ENCODE measurements around the gene POLR1A. TPM values are rescaled to one million over a fixed set of nuclear protein-coding genes. Genes with fewer than 3 reads are reported as not detected.

The POLR1A gene
- total and polyA plus RNA-seq, 2 donors (not counting 3 experiments of a cell fraction or from before 2014, with no cell fraction given): 7.6 to 40.7 TPM

DNA sequence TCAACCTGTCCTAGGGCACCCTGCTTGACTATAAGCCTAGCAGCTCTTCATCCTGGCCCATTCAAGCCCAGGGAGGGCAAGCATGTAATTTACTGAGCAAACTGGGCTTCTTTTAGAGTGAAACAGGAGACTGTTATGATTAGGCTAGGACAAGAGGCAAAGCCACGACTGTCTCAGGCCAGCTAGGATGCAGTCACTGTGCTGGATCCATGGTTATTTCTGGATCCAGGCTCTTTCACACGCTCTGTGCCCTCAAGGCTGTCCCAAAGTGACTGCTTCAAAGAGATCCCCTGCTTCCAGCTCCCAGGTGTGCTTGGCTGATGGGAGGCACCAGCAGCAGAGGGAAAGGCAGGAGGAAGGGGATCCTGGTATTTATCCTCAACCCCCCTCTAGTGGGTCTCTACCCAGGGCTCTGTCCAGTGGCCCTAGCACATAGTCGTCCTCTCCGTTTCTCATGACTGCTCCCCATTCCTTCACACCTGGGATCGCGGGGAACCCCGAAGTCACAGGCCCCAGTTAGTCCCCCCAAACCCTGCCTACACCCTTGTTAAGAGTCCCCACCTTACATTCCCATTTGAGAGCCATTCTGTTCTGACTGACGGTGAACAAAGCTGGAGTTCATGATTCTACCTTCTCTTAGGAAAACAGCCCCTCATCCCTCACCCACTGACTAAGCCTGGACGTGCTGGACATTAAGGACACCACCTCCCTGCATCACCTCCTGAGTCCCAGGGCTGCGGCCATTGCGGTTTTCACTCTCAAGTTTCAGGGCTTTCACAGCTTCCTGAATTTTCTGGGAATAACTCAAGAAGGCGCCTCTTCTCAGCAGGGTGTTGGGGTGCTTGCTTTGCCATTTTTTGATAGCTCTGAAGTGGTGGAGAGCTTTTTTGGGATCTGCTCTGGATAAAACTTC is 63.2 kb downstream of the POLR1A start:
- BruUV-seq (replicated peaks): no TSS peak
- POLR2A ChIA-PET: no interaction called here
- peaks cover 17 to 42% of the 10 kb centered on the region in 2 experiments for H3K36me3 ChIP-seq (ENCODE audit: control insufficient read depth in 2 of 2, extremely low read depth in 1 of 2, insufficient read depth in 2 of 2, low read length in 2 of 2)

DNA sequence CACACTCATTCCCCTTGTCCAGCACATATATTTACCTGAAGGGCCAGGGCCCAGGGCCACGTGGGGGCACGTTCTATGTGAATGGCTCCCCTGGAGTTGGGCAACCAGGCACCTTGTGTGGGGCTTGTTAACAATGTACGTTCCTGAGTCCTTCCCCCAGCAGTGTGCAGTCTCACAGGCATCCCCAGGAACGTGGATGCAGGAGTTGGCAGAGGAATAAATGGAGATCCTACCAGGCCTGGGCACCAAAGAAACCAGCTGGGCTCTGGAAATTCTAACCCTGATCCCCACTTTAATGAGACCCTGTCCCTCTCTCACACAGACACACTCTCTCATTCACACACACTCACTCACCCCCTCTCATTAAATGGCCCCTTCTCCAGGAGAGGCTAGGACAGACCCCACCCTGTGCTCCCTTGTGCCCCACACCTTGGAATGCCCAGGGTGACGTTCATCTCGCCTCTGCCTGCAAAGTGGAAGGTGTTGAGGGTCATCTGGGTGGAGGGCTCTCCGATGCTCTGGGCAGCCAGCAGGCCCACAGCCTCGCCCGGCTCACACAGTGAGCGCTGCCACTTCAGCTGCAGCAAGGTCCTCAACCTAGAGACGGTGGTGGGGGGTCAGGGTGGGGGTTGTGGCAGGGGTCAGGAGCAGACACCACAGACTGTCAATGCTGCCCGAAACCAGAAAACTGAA is 65.6 kb downstream of the POLR1A start:
- Histone ChIP-seq H3K9me1 (replicated peaks; ENCODE audit: control insufficient read depth, extremely low read depth, insufficient read depth, low read length) (no peaks in the 10 kb centered on the region), H3K79me2 (ENCODE audit: control insufficient read depth, insufficient read depth, low read length) (no peaks in the 10 kb centered on the region), H3K9ac (replicated peaks; ENCODE audit: extremely low read depth, insufficient read depth, low read length) (no peak overlapping the region), H3K36me3 (ENCODE audit: control insufficient read depth in 2 of 2, extremely low read depth in 1 of 2, insufficient read depth in 2 of 2, low read length in 2 of 2) (peaks cover 12 to 38% of the 10 kb centered on the region in 2 experiments), H3K4me2 (ENCODE audit: insufficient read depth, low read length) (no peak overlapping the region), H4K20me1 (replicated peaks; ENCODE audit: control insufficient read depth, extremely low read depth, insufficient read depth, low read length) (no peaks in the 10 kb centered on the region), H3K4me1 (ENCODE audit: control insufficient read depth, extremely low read depth, insufficient read depth, low read length) (peaks cover 42% of the 10 kb centered on the region), H3K4me3 (replicated peaks in 1 of 3; ENCODE audit: insufficient read depth in 1 of 3, low read depth in 1 of 3, low read length in 3 of 3) (no peak overlapping the region), H2AFZ (ENCODE audit: low read depth, low read length) (no peak overlapping the region), H3K27ac (ENCODE audit: insufficient read depth, low read depth, low read length) (no peak overlapping the region), H3K9me3 (replicated peaks; ENCODE audit: control insufficient read depth, insufficient read depth, low read length) (no peaks in the 10 kb centered on the region), H3K27me3 (ENCODE audit: control insufficient read depth in 2 of 2, insufficient read depth in 2 of 2, low read length in 2 of 2) (no peaks in the 10 kb centered on the region)
- FAIRE-seq (no peak), DNase-seq (ENCODE audit: low read depth, low spot score) (no peak)
- CTCF ChIA-PET: interaction anchor here (3.2 kb wide), 1 partner anchor 213 kb away, joined by 14 read pairs; no protein-coding TSS in a partner anchor
- no TSS peak for BruUV-seq (replicated peaks)
- dilution Hi-C loops (cut with MboI; ENCODE audit: extremely low pct_ligation_motif_present, low sequenced_read_pairs): no loop called here
- intact Hi-C loops (cut with micrococcal nuclease): no loop called here
- POLR2A ChIA-PET: no interaction called here
- TF ChIP-seq POLR2AphosphoS5 (IDR thresholded peaks at IDR 0.05; ENCODE audit: insufficient read depth, low read depth, low read length): no peak
- TF ChIP-seq JUN (IDR thresholded peaks at IDR 0.05; ENCODE audit: borderline replicate concordance, insufficient read depth, insufficient read length, low read depth): no peak
- no peak for TF ChIP-seq GATA2 (IDR thresholded peaks at IDR 0.05; ENCODE audit: insufficient read depth, insufficient read length, low read depth, low read length)
- TF ChIP-seq, protein P1, sequence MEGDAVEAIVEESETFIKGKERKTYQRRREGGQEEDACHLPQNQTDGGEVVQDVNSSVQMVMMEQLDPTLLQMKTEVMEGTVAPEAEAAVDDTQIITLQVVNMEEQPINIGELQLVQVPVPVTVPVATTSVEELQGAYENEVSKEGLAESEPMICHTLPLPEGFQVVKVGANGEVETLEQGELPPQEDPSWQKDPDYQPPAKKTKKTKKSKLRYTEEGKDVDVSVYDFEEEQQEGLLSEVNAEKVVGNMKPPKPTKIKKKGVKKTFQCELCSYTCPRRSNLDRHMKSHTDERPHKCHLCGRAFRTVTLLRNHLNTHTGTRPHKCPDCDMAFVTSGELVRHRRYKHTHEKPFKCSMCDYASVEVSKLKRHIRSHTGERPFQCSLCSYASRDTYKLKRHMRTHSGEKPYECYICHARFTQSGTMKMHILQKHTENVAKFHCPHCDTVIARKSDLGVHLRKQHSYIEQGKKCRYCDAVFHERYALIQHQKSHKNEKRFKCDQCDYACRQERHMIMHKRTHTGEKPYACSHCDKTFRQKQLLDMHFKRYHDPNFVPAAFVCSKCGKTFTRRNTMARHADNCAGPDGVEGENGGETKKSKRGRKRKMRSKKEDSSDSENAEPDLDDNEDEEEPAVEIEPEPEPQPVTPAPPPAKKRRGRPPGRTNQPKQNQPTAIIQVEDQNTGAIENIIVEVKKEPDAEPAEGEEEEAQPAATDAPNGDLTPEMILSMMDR (IDR thresholded peaks at IDR 0.05; ENCODE audit: extremely low read depth in 1 of 2, insufficient read depth in 1 of 2, low read depth in 1 of 2, low read length in 2 of 2): no peak
- no peak for TF ChIP-seq MYC (IDR thresholded peaks at IDR 0.05; ENCODE audit: low read depth, low read length)
- TF ChIP-seq, protein P2, sequence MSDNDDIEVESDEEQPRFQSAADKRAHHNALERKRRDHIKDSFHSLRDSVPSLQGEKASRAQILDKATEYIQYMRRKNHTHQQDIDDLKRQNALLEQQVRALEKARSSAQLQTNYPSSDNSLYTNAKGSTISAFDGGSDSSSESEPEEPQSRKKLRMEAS (IDR thresholded peaks at IDR 0.05; ENCODE audit: insufficient read depth, insufficient read length): no peak
- no peak for TF ChIP-seq EZH2 (IDR thresholded peaks at IDR 0.05; ENCODE audit: borderline replicate concordance, low read depth, low read length, severe bottlenecking)
- no peak for TF ChIP-seq POLR2A (IDR thresholded peaks at IDR 0.05; ENCODE audit: low read depth, low read length)
- TF ChIP-seq FOS (IDR thresholded peaks at IDR 0.05; ENCODE audit: borderline replicate concordance, insufficient read depth, low read length): no peak

More for the DNA sequence above, 63.2 kb downstream of the POLR1A start:
- CTCF ChIA-PET: interaction anchor here (1.1 to 3.2 kb wide), 2 partner anchors 153 to 215 kb away, joined by 3 to 14 read pairs; no protein-coding TSS in a partner anchor
- no peaks in the 10 kb centered on the region for H3K9me3 ChIP-seq (replicated peaks; ENCODE audit: control insufficient read depth, insufficient read depth, low read length)
- H3K27me3 ChIP-seq (ENCODE audit: control insufficient read depth in 2 of 2, insufficient read depth in 2 of 2, low read length in 2 of 2): no peaks in the 10 kb centered on the region
- H3K9me1 ChIP-seq (replicated peaks; ENCODE audit: control insufficient read depth, extremely low read depth, insufficient read depth, low read length): no peaks in the 10 kb centered on the region
- H3K79me2 ChIP-seq (ENCODE audit: control insufficient read depth, insufficient read depth, low read length): no peaks in the 10 kb centered on the region
- dilution Hi-C loops (cut with MboI; ENCODE audit: extremely low pct_ligation_motif_present, low sequenced_read_pairs): no loop called here
- H3K27ac ChIP-seq (ENCODE audit: insufficient read depth, low read depth, low read length): no peak overlapping the region
- H2AFZ ChIP-seq (ENCODE audit: low read depth, low read length): no peak overlapping the region
- no peaks in the 10 kb centered on the region for H4K20me1 ChIP-seq (replicated peaks; ENCODE audit: control insufficient read depth, extremely low read depth, insufficient read depth, low read length)
- DNase-seq (ENCODE audit: low read depth, low spot score) (no peak), FAIRE-seq (no peak)
- intact Hi-C loops (cut with micrococcal nuclease): no loop called here
- TF ChIP-seq GATA2 (IDR thresholded peaks at IDR 0.05; ENCODE audit: insufficient read depth, insufficient read length, low read depth, low read length): no peak
- no peak overlapping the region for H3K9ac ChIP-seq (replicated peaks; ENCODE audit: extremely low read depth, insufficient read depth, low read length)
- peaks cover 28% of the 10 kb centered on the region for H3K4me1 ChIP-seq (ENCODE audit: control insufficient read depth, extremely low read depth, insufficient read depth, low read length)
- H3K4me3 ChIP-seq (replicated peaks in 1 of 3; ENCODE audit: insufficient read depth in 1 of 3, low read depth in 1 of 3, low read length in 3 of 3): no peak overlapping the region
- no peak overlapping the region for H3K4me2 ChIP-seq (ENCODE audit: insufficient read depth, low read length)

Data from endothelial cell of umbilical vein (primary cell).